Neural cell (in vitro differentiated cells): ENCODE measurements around the gene EID2. TPM values are rescaled to one million over a fixed set of nuclear protein-coding genes. Genes with fewer than 3 reads are reported as not detected.
A peak's percentile ranks its signal among the peaks of the same experiment; 100 is the strongest.

Experiments used
- H2AFZ ChIP-seq: fragments of 200-600, 300-800 bp; sonication (generic), shearing (Covaris generic); 2 replicates; pipeline ENCODE4 v1.6.0; 2014; ENCODE audit warnings: low read depth, mild to moderate bottlenecking, antibody characterized with exemption, low read length, moderate library complexity
- H3F3A ChIP-seq: fragments of 200-600 bp; shearing (Covaris generic); 2 replicates; pipeline ENCODE4 v1.6.1; 2016; ENCODE audit warnings: mild to moderate bottlenecking, moderate library complexity, mixed read lengths, antibody characterized with exemption, low read length; ENCODE audit not compliant: insufficient read depth, poor library complexity, severe bottlenecking
- H3K27ac ChIP-seq: fragments of 200-600, 300-800 bp; sonication (generic), shearing (Covaris generic); 2 replicates; pipeline ENCODE4 v1.5.1; 2014; ENCODE audit warnings: mild to moderate bottlenecking, low read length, moderate library complexity
- H3K27me3 ChIP-seq: fragments of 300-800, 200-600 bp; sonication (generic), shearing (Covaris generic); 2 replicates; pipeline ENCODE4 v1.6.0; 2014; ENCODE audit warnings: mild to moderate bottlenecking, low read depth, low read length, moderate library complexity; ENCODE audit not compliant: insufficient read depth
- H3K36me3 ChIP-seq: fragments of 300-800, 200-600 bp; sonication (generic), shearing (Covaris generic); 2 replicates; pipeline ENCODE4 v1.5.1; 2014; ENCODE audit warnings: mild to moderate bottlenecking, antibody characterized with exemption, low read length, moderate library complexity; ENCODE audit not compliant: insufficient read depth
- H3K4me2 ChIP-seq: fragments of 300-800, 200-600 bp; sonication (generic), shearing (Covaris generic); 2 replicates; pipeline ENCODE4 v1.6.0; 2014; ENCODE audit warnings: mild to moderate bottlenecking, low read length
- H3K4me3 ChIP-seq: fragments of 300-800, 200-600 bp; sonication (generic), shearing (Covaris generic); 2 replicates; pipeline ENCODE4 v1.5.1; 2014; ENCODE audit warnings: mild to moderate bottlenecking, low read length, moderate library complexity
- H3K79me2 ChIP-seq: fragments of 200-600 bp; shearing (Covaris generic); replicated peaks from 2 replicates; pipeline ENCODE4 v1.6.0; 2014; ENCODE audit warnings: mild to moderate bottlenecking, low read length, moderate library complexity; ENCODE audit not compliant: insufficient read depth
- H3K9ac ChIP-seq: fragments of 300-800, 200-600 bp; sonication (generic), shearing (Covaris generic); 2 replicates; pipeline ENCODE4 v1.6.1; 2016; ENCODE audit warnings: mild to moderate bottlenecking, low read length, mixed read lengths
- H3K9me2 ChIP-seq: fragments of 200-600 bp; shearing (Covaris generic); 2 replicates; pipeline ENCODE4 v1.6.1; 2016; ENCODE audit warnings: mild to moderate bottlenecking, low read length, mixed read lengths; ENCODE audit not compliant: insufficient read depth
- H3K9me3 ChIP-seq: fragments of 200-600, 300-800 bp; sonication (generic), shearing (Covaris generic); 2 replicates; pipeline ENCODE4 v1.6.1; 2016; ENCODE audit warnings: mild to moderate bottlenecking, mixed run types, low read length, moderate library complexity, mixed read lengths
- H4K20me1 ChIP-seq: fragments of 200-600 bp; shearing (Covaris generic); 2 replicates; pipeline ENCODE4 v1.6.1; 2016; ENCODE audit warnings: mild to moderate bottlenecking, mixed run types; ENCODE audit not compliant: insufficient read depth
- CTCF ChIP-seq: fragments of 450-650 bp; IDR thresholded peaks from 2 replicates; pipeline ENCODE4 v1.5.1; 2014; ENCODE audit warnings: antibody characterized with exemption, mild to moderate bottlenecking, moderate library complexity; ENCODE audit not compliant: poor library complexity, severe bottlenecking
- EP300 ChIP-seq: fragments of 450-650 bp; conservative IDR thresholded peaks from 2 replicates; pipeline ENCODE4 v1.6.1; 2014; ENCODE audit warnings: antibody characterized with exemption, mild to moderate bottlenecking, moderate library complexity; ENCODE audit not compliant: poor library complexity, severe bottlenecking
- EZH2 ChIP-seq: fragments of 200-600, 300-800 bp; shearing (Covaris generic), sonication (generic); IDR thresholded peaks from 2 replicates; pipeline ENCODE4 v1.6.1; 2014; ENCODE audit warnings: antibody characterized with exemption, low read length, borderline replicate concordance, mild to moderate bottlenecking; ENCODE audit not compliant: insufficient read depth, poor library complexity, severe bottlenecking
- MXI1 ChIP-seq: fragments of 450-650 bp; conservative IDR thresholded peaks from 2 replicates; pipeline ENCODE4 v1.6.1; 2014; ENCODE audit warnings: antibody characterized with exemption, mild to moderate bottlenecking; ENCODE audit not compliant: poor library complexity, severe bottlenecking
- POLR2AphosphoS5 ChIP-seq: IDR thresholded peaks from 2 replicates; pipeline ENCODE4 v1.6.1; 2012
- RAD21 ChIP-seq: fragments of 450-650 bp; conservative IDR thresholded peaks from 2 replicates; pipeline ENCODE4 v1.6.1; 2014; ENCODE audit warnings: antibody characterized with exemption, mild to moderate bottlenecking, moderate library complexity
- SMC3 ChIP-seq: fragments of 450-650 bp; conservative IDR thresholded peaks from 2 replicates; pipeline ENCODE4 v1.6.1; 2014; ENCODE audit warnings: antibody characterized with exemption, mild to moderate bottlenecking, moderate library complexity; ENCODE audit not compliant: poor library complexity
- TAF1 ChIP-seq: IDR thresholded peaks from 2 replicates; pipeline ENCODE4 v1.6.1; 2012; ENCODE audit warnings: low read depth
- polyA plus RNA-seq: library from polyadenylated mRNA; depleted of rRNA; stranded (reverse); fragments of >200 nt; gene quantifications from 2 replicates; pipeline ENCODE4 v1.2.3, GENCODE V29; 2014
- TF ChIP-seq, protein P1 (sequence below): IDR thresholded peaks from 2 replicates; pipeline ENCODE4 v1.6.1; 2012; ENCODE audit warnings: borderline replicate concordance

Gene EID2
- polyA plus RNA-seq, 1 donor from 2014 or later, result 47.4 TPM

DNA sequence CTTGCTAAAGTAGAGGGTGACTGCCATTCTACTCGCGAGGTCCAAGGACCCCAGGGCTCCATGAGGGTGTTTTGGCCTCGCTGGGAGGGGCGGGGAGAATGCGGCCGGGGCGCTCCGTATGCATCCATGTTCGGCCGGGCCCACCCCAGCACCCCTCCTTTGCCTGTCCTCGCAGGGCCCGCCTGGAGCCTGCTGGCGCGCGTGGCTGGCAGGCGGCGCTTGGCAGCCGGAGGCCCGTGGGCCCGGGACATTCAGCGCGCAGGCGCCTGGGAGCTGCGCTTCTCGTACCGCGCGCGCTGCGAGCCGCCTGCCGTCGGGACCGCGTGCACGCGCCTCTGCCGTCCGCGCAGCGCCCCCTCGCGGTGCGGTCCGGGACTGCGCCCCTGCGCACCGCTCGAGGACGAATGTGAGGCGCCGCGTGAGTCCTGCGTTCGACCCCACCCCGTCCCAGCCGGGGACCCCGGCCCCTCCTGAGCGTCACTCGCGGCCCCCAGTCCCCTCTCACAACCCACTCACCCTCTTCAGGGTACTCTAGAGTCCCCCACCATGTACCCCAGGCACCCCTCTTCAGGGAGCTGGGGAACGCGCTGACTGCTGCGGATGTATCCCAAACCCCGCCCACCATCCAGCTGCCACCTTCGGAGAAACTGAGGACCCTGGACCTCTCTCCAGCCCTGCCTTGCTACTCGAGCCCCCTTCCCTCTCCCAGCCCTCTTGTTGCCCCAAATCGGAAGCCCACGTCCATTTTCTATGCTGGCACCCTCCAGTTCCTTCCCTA, 37.1 kb downstream of the EID2 start:
- no peaks in the 10 kb centered on the region for H3K36me3 ChIP-seq
- H3K27me3 ChIP-seq, result peaks cover 10% of the 10 kb centered on the region
- no peak overlapping the region for H3K4me3 ChIP-seq
- H3K9ac ChIP-seq, result no peak overlapping the region
- H3F3A ChIP-seq, result no peaks in the 10 kb centered on the region
- H3K79me2 ChIP-seq, result peaks cover 5% of the 10 kb centered on the region
- TF ChIP-seq MXI1 (no peak), EZH2 (no peak), POLR2AphosphoS5 (no peak), CTCF (peak; percentile 63), TAF1 (no peak), EP300 (no peak), SMC3 (no peak)
- TF ChIP-seq, protein P1, sequence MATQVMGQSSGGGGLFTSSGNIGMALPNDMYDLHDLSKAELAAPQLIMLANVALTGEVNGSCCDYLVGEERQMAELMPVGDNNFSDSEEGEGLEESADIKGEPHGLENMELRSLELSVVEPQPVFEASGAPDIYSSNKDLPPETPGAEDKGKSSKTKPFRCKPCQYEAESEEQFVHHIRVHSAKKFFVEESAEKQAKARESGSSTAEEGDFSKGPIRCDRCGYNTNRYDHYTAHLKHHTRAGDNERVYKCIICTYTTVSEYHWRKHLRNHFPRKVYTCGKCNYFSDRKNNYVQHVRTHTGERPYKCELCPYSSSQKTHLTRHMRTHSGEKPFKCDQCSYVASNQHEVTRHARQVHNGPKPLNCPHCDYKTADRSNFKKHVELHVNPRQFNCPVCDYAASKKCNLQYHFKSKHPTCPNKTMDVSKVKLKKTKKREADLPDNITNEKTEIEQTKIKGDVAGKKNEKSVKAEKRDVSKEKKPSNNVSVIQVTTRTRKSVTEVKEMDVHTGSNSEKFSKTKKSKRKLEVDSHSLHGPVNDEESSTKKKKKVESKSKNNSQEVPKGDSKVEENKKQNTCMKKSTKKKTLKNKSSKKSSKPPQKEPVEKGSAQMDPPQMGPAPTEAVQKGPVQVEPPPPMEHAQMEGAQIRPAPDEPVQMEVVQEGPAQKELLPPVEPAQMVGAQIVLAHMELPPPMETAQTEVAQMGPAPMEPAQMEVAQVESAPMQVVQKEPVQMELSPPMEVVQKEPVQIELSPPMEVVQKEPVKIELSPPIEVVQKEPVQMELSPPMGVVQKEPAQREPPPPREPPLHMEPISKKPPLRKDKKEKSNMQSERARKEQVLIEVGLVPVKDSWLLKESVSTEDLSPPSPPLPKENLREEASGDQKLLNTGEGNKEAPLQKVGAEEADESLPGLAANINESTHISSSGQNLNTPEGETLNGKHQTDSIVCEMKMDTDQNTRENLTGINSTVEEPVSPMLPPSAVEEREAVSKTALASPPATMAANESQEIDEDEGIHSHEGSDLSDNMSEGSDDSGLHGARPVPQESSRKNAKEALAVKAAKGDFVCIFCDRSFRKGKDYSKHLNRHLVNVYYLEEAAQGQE, result no peak
- H4K20me1 ChIP-seq, result no peaks in the 10 kb centered on the region
- no peaks in the 10 kb centered on the region for H3K9me2 ChIP-seq
- H3K4me2 ChIP-seq, result no peak overlapping the region
- H3K9me3 ChIP-seq, result no peaks in the 10 kb centered on the region
- no peak overlapping the region for H2AFZ ChIP-seq
- H3K27ac ChIP-seq, result no peak overlapping the region

GRCh38 chr19:39501340-39501739, 38.6 kb downstream of the EID2 start:
- Histone ChIP-seq H3K4me3 (no peak overlapping the region), H3K9ac (no peak overlapping the region), H4K20me1 (no peaks in the 10 kb centered on the region), H3K79me2 (peaks cover 5% of the 10 kb centered on the region), H3K9me3 (no peaks in the 10 kb centered on the region), H3K4me2 (no peak overlapping the region), H3F3A (no peaks in the 10 kb centered on the region), H2AFZ (no peak overlapping the region), H3K9me2 (no peaks in the 10 kb centered on the region), H3K36me3 (no peaks in the 10 kb centered on the region), H3K27ac (no peak overlapping the region), H3K27me3 (peaks cover 10% of the 10 kb centered on the region)
- TF ChIP-seq CTCF (no peak), MXI1 (no peak), RAD21 (no peak), SMC3 (no peak), EZH2 (no peak), POLR2AphosphoS5 (no peak), TAF1 (no peak), EP300 (no peak)
- TF ChIP-seq, protein P1, result no peak
